HG03064 (cell line): ENCODE data around the gene SLCO2A1.

Source experiments
- ATAC-seq: cut with Tn5 transposase; IDR thresholded peaks from one replicate; pipeline ENCODE4 v1.9.1; 2021; ENCODE audit warnings: low read depth; ENCODE audit not compliant: unreplicated experiment

SLCO2A1 gene

GRCh38 chr3:133935843-133936769, 93.6 kb downstream of the SLCO2A1 start:
- no peak for ATAC-seq

- no peak for ATAC-seq
Observed at GRCh38 chr3:133934996-133935842, 94.5 kb downstream of the SLCO2A1 start.

GRCh38 chr3:133934073-133934970, 95.4 kb downstream of the SLCO2A1 start:
- ATAC-seq, result no peak

GRCh38 chr3:133933097-133934024, 96.4 kb downstream of the SLCO2A1 start:
- no peak for ATAC-seq

- ATAC-seq, result no peak
Observed at GRCh38 chr3:133932009-133932408, 97.7 kb downstream of the SLCO2A1 start.

GRCh38 chr3:133931084-133931483, 98.6 kb downstream of the SLCO2A1 start:
- ATAC-seq, result no peak

- ATAC-seq, result no peak
Observed at GRCh38 chr3:133930341-133930933, 99.3 kb downstream of the SLCO2A1 start.

- no peak for ATAC-seq
Observed at GRCh38 chr3:133928903-133929607, 100.7 kb downstream of the SLCO2A1 start.

GRCh38 chr3:133928136-133928893, 101.4 kb downstream of the SLCO2A1 start:
- no peak for ATAC-seq

GRCh38 chr3:133927540-133928066, 102.1 kb downstream of the SLCO2A1 start:
- ATAC-seq, result peak; percentile 50

GRCh38 chr3:133926736-133927539, 102.8 kb downstream of the SLCO2A1 start:
- ATAC-seq, result peak; percentile 23

GRCh38 chr3:133925960-133926735, 103.6 kb downstream of the SLCO2A1 start:
- ATAC-seq, result no peak

GRCh38 chr3:133924041-133924440, 105.7 kb downstream of the SLCO2A1 start:
- no peak for ATAC-seq

- ATAC-seq, result no peak
Observed at GRCh38 chr3:133921592-133921991, 108.1 kb downstream of the SLCO2A1 start.

- ATAC-seq, result no peak
Observed at GRCh38 chr3:133917144-133917543, 112.6 kb downstream of the SLCO2A1 start.
